GM19395 (cell line): ENCODE results near the gene SALL2.
A peak's percentile ranks its signal among the peaks of the same experiment; 100 is the strongest.
"Not testable (repeated sequence)": the region's sequence is repeated elsewhere in the genome, so short reads cannot be mapped to it uniquely, and the experiment has no call there.

Experiments used
- ATAC-seq: cut with Tn5 transposase; IDR thresholded peaks from one replicate; pipeline ENCODE4 v1.9.1; 2021; ENCODE audit warnings: mild to moderate bottlenecking, moderate library complexity; ENCODE audit not compliant: unreplicated experiment

The SALL2 gene

GRCh38 chr14:21525962-21526671 is at the start of gene SALL2:
Gene SALL2 (minus strand): TSS chr14:21526346. CDS start chr14:21526127, 219 bp downstream.
- peak; percentile 42 for ATAC-seq

- no peak for ATAC-seq
Measured at GRCh38 chr14:21575661-21576060, 49.5 kb upstream of the SALL2 start.

GRCh38 chr14:21572604-21573003 is 46.5 kb upstream of the SALL2 start:
- no peak for ATAC-seq

GRCh38 chr14:21558703-21559170 is 32.6 kb upstream of the SALL2 start:
- ATAC-seq = no peak

- ATAC-seq = no peak
Measured at GRCh38 chr14:21557084-21557901, 31.1 kb upstream of the SALL2 start.

- ATAC-seq = no peak
Measured at GRCh38 chr14:21556378-21557083, 30.4 kb upstream of the SALL2 start.

GRCh38 chr14:21553266-21553665 is 27.1 kb upstream of the SALL2 start:
- ATAC-seq = no peak

- ATAC-seq = not testable (repeated sequence)
Measured at GRCh38 chr14:21544588-21544987, 18.4 kb upstream of the SALL2 start.

GRCh38 chr14:21543963-21544362 is 17.8 kb upstream of the SALL2 start:
- no peak for ATAC-seq

GRCh38 chr14:21543521-21543960 is 17.4 kb upstream of the SALL2 start:
- no peak for ATAC-seq

GRCh38 chr14:21541413-21542074 is 15.4 kb upstream of the SALL2 start:
- ATAC-seq = no peak

GRCh38 chr14:21539189-21539940 is 13.2 kb upstream of the SALL2 start:
- no peak for ATAC-seq

GRCh38 chr14:21537090-21537424 is 10.9 kb upstream of the SALL2 start:
- no peak for ATAC-seq

- no peak for ATAC-seq
Measured at GRCh38 chr14:21536418-21537089, 10.4 kb upstream of the SALL2 start.

- ATAC-seq = no peak
Measured at GRCh38 chr14:21535545-21536417, 9.6 kb upstream of the SALL2 start.

- ATAC-seq = no peak
Measured at GRCh38 chr14:21534576-21534975, 8.4 kb upstream of the SALL2 start.

GRCh38 chr14:21533294-21533693 is 7.1 kb upstream of the SALL2 start:
- ATAC-seq = no peak

GRCh38 chr14:21529515-21529914 is 3.4 kb upstream of the SALL2 start:
- ATAC-seq = no peak
